Occipital lobe (tissue), 2 donors: ENCODE data around the gene DEPP1. TPM values are rescaled to one million over a fixed set of nuclear protein-coding genes. Genes with fewer than 3 reads are reported as not detected.
A peak's percentile ranks its signal among the peaks of the same experiment; 100 is the strongest.

Experiments
- DNase-seq: peaks from one replicate; lab custom pipeline; 2025; lab: John Stamatoyannopoulos, UW
- total RNA-seq: library from RNA; depleted of rRNA; stranded (reverse); fragments of >200 nt; gene quantifications from one replicate; pipeline ENCODE4 v1.2.3, GENCODE V29; 2014

The DEPP1 gene
- total RNA-seq, 1 donor from 2014 or later: 3.1 TPM

GRCh38 chr10:44955413-44956070 lies 23.1 kb downstream of the DEPP1 start:
- no peak for DNase-seq

- no peak for DNase-seq
These were observed 23.6 kb downstream of the DEPP1 start for GRCh38 chr10:44954962-44955361.

- no peak for DNase-seq
These were observed 24.6 kb downstream of the DEPP1 start for GRCh38 chr10:44954042-44954441.

- no peak for DNase-seq
These were observed 25.8 kb downstream of the DEPP1 start for GRCh38 chr10:44952779-44953231.

GRCh38 chr10:44951576-44952226 lies 26.9 kb downstream of the DEPP1 start:
- DNase-seq: no peak

- DNase-seq: no peak
These were observed 28.0 kb downstream of the DEPP1 start for GRCh38 chr10:44950326-44951225.

- no peak for DNase-seq
These were observed 28.7 kb downstream of the DEPP1 start for GRCh38 chr10:44949915-44950314.

GRCh38 chr10:44949127-44949802 lies 29.3 kb downstream of the DEPP1 start:
- no peak for DNase-seq

GRCh38 chr10:44948642-44949041 lies 30.0 kb downstream of the DEPP1 start:
- DNase-seq: no peak

- DNase-seq: no peak
These were observed 31.0 kb downstream of the DEPP1 start for GRCh38 chr10:44947371-44948152.

- DNase-seq: no peak
These were observed 32.4 kb downstream of the DEPP1 start for GRCh38 chr10:44946205-44946604.

- DNase-seq: no peak
These were observed 34.3 kb downstream of the DEPP1 start for GRCh38 chr10:44944354-44944753.

- no peak for DNase-seq
These were observed 38.8 kb downstream of the DEPP1 start for GRCh38 chr10:44939691-44940401.

- DNase-seq: no peak
These were observed 39.7 kb downstream of the DEPP1 start for GRCh38 chr10:44938956-44939355.

GRCh38 chr10:44937196-44938005 lies 41.2 kb downstream of the DEPP1 start:
- DNase-seq: no peak

- no peak for DNase-seq
These were observed 42.2 kb downstream of the DEPP1 start for GRCh38 chr10:44936314-44936975.

GRCh38 chr10:44935966-44936295 lies 42.7 kb downstream of the DEPP1 start:
- no peak for DNase-seq

GRCh38 chr10:44935201-44935965 lies 43.2 kb downstream of the DEPP1 start:
- DNase-seq: peak; percentile 49
